ENCODE results near the gene POLR2L. TPM values are rescaled to one million over a fixed set of nuclear protein-coding genes. Genes with fewer than 3 reads are reported as not detected.

The POLR2L gene
- total RNA-seq, 1 experiment from 2014 or later: 113 TPM

GRCh38 chr11:826836-827145 lies 15.5 kb downstream of the POLR2L start:
- Histone ChIP-seq H3K36me3 (ENCODE audit: insufficient read depth, low read length) (no peaks in the 10 kb centered on the region), H3K4me3 (ENCODE audit: low read length) (peak overlapping the region; percentile 70), H3K9ac (ENCODE audit: low read length) (peak overlapping the region; percentile 64), H3K4me1 (ENCODE audit: low read length) (peaks cover 42% of the 10 kb centered on the region), H3K79me2 (ENCODE audit: low read length) (no peaks in the 10 kb centered on the region), H3K4me2 (ENCODE audit: low read depth, low read length, poor library complexity, severe bottlenecking) (peak overlapping the region; percentile 78), H3K27ac (ENCODE audit: low read length) (no peak overlapping the region), H3K9me2 (replicated peaks; ENCODE audit: insufficient read depth, low read length) (no peaks in the 10 kb centered on the region), H2AFZ (ENCODE audit: low read length) (peak overlapping the region; percentile 42; the same call in 1 of the 2 replicates), H4K20me1 (ENCODE audit: insufficient read depth, low read depth, low read length) (peaks cover 33% of the 10 kb centered on the region), H3K27me3 (ENCODE audit: low read length) (no peaks in the 10 kb centered on the region), H3K9me3 (ENCODE audit: low read length) (no peaks in the 10 kb centered on the region)
- no peak for DNase-seq

GRCh38 chr11:826227-826621 lies 16.1 kb downstream of the POLR2L start:
- Histone ChIP-seq H3K9ac (ENCODE audit: low read length) (no peak overlapping the region), H3K9me2 (replicated peaks; ENCODE audit: insufficient read depth, low read length) (no peaks in the 10 kb centered on the region), H4K20me1 (ENCODE audit: insufficient read depth, low read depth, low read length) (peaks cover 32% of the 10 kb centered on the region), H3K4me2 (ENCODE audit: low read depth, low read length, poor library complexity, severe bottlenecking) (peak overlapping the region; percentile 78), H2AFZ (ENCODE audit: low read length) (no peak overlapping the region), H3K4me3 (ENCODE audit: low read length) (no peak overlapping the region; the same call in 1 of the 2 replicates), H3K79me2 (ENCODE audit: low read length) (peaks cover 3% of the 10 kb centered on the region; the same call in 1 of the 2 replicates), H3K9me3 (ENCODE audit: low read length) (no peaks in the 10 kb centered on the region), H3K4me1 (ENCODE audit: low read length) (peaks cover 42% of the 10 kb centered on the region), H3K27ac (ENCODE audit: low read length) (no peak overlapping the region), H3K27me3 (ENCODE audit: low read length) (no peaks in the 10 kb centered on the region), H3K36me3 (ENCODE audit: insufficient read depth, low read length) (no peaks in the 10 kb centered on the region)
- DNase-seq: no peak

- H3K4me2 ChIP-seq (ENCODE audit: low read depth, low read length, poor library complexity, severe bottlenecking): no peak overlapping the region
- H3K27ac ChIP-seq (ENCODE audit: low read length): no peak overlapping the region
- peaks cover 46% of the 10 kb centered on the region for H3K4me1 ChIP-seq (ENCODE audit: low read length)
- peaks cover 39% of the 10 kb centered on the region for H4K20me1 ChIP-seq (ENCODE audit: insufficient read depth, low read depth, low read length)
- H3K9ac ChIP-seq (ENCODE audit: low read length): no peak overlapping the region
- no peak overlapping the region for H2AFZ ChIP-seq (ENCODE audit: low read length)
- H3K4me3 ChIP-seq (ENCODE audit: low read length): no peak overlapping the region
- H3K79me2 ChIP-seq (ENCODE audit: low read length): peaks cover 9% of the 10 kb centered on the region
- no peaks in the 10 kb centered on the region for H3K9me3 ChIP-seq (ENCODE audit: low read length)
- H3K36me3 ChIP-seq (ENCODE audit: insufficient read depth, low read length): no peaks in the 10 kb centered on the region
- H3K9me2 ChIP-seq (replicated peaks; ENCODE audit: insufficient read depth, low read length): no peaks in the 10 kb centered on the region
- H3K27me3 ChIP-seq (ENCODE audit: low read length): no peaks in the 10 kb centered on the region
- no peak for DNase-seq
Observed at GRCh38 chr11:825366-826226, 16.7 kb downstream of the POLR2L start.

GRCh38 chr11:824942-825341 lies 17.4 kb downstream of the POLR2L start:
- H3K27ac ChIP-seq (ENCODE audit: low read length): no peak overlapping the region
- no peak overlapping the region for H3K9ac ChIP-seq (ENCODE audit: low read length)
- H3K79me2 ChIP-seq (ENCODE audit: low read length): peaks cover 15% of the 10 kb centered on the region
- no peaks in the 10 kb centered on the region for H3K27me3 ChIP-seq (ENCODE audit: low read length)
- H3K9me3 ChIP-seq (ENCODE audit: low read length): no peaks in the 10 kb centered on the region
- H3K4me2 ChIP-seq (ENCODE audit: low read depth, low read length, poor library complexity, severe bottlenecking): no peak overlapping the region
- no peaks in the 10 kb centered on the region for H3K9me2 ChIP-seq (replicated peaks; ENCODE audit: insufficient read depth, low read length)
- H3K4me3 ChIP-seq (ENCODE audit: low read length): no peak overlapping the region
- DNase-seq: no peak
- peaks cover 46% of the 10 kb centered on the region for H3K4me1 ChIP-seq (ENCODE audit: low read length)
- H2AFZ ChIP-seq (ENCODE audit: low read length): no peak overlapping the region
- H4K20me1 ChIP-seq (ENCODE audit: insufficient read depth, low read depth, low read length): peaks cover 44% of the 10 kb centered on the region
- H3K36me3 ChIP-seq (ENCODE audit: insufficient read depth, low read length): no peaks in the 10 kb centered on the region

- Histone ChIP-seq H3K27me3 (ENCODE audit: low read length) (no peaks in the 10 kb centered on the region), H3K79me2 (ENCODE audit: low read length) (peaks cover 15% of the 10 kb centered on the region), H4K20me1 (ENCODE audit: insufficient read depth, low read depth, low read length) (peaks cover 42% of the 10 kb centered on the region), H3K4me3 (ENCODE audit: low read length) (no peak overlapping the region), H3K36me3 (ENCODE audit: insufficient read depth, low read length) (no peaks in the 10 kb centered on the region), H3K4me2 (ENCODE audit: low read depth, low read length, poor library complexity, severe bottlenecking) (no peak overlapping the region), H3K4me1 (ENCODE audit: low read length) (peaks cover 40% of the 10 kb centered on the region), H3K9me2 (replicated peaks; ENCODE audit: insufficient read depth, low read length) (no peaks in the 10 kb centered on the region), H2AFZ (ENCODE audit: low read length) (no peak overlapping the region), H3K27ac (ENCODE audit: low read length) (no peak overlapping the region), H3K9me3 (ENCODE audit: low read length) (no peaks in the 10 kb centered on the region), H3K9ac (ENCODE audit: low read length) (no peak overlapping the region)
- DNase-seq: no peak
Observed at GRCh38 chr11:824292-824880, 17.9 kb downstream of the POLR2L start.

- peaks cover 36% of the 10 kb centered on the region for H4K20me1 ChIP-seq (ENCODE audit: insufficient read depth, low read depth, low read length)
- peaks cover 37% of the 10 kb centered on the region for H3K4me1 ChIP-seq (ENCODE audit: low read length)
- H3K79me2 ChIP-seq (ENCODE audit: low read length): peaks cover 15% of the 10 kb centered on the region
Observed at GRCh38 chr11:823441-824291, 18.7 kb downstream of the POLR2L start.

GRCh38 chr11:821512-822371 lies 20.6 kb downstream of the POLR2L start:
- H3K9ac ChIP-seq (ENCODE audit: low read length): 0 out of 2 replicates have a peak overlapping the region, but pooled peaks have one; percentile 93

More at GRCh38 chr11:823441-824291, 18.7 kb downstream of the POLR2L start:
- Histone ChIP-seq H3K36me3 (ENCODE audit: insufficient read depth, low read length) (no peaks in the 10 kb centered on the region), H2AFZ (ENCODE audit: low read length) (no peak overlapping the region), H3K9me3 (ENCODE audit: low read length) (no peaks in the 10 kb centered on the region), H3K4me2 (ENCODE audit: low read depth, low read length, poor library complexity, severe bottlenecking) (no peak overlapping the region), H3K27ac (ENCODE audit: low read length) (no peak overlapping the region), H3K27me3 (ENCODE audit: low read length) (no peaks in the 10 kb centered on the region), H3K4me3 (ENCODE audit: low read length) (no peak overlapping the region), H3K9ac (ENCODE audit: low read length) (no peak overlapping the region), H3K9me2 (replicated peaks; ENCODE audit: insufficient read depth, low read length) (no peaks in the 10 kb centered on the region)
- DNase-seq: no peak

More at GRCh38 chr11:821512-822371, 20.6 kb downstream of the POLR2L start:
- Histone ChIP-seq H3K4me1 (ENCODE audit: low read length) (peaks cover 19% of the 10 kb centered on the region), H3K27ac (ENCODE audit: low read length) (no peak overlapping the region), H3K36me3 (ENCODE audit: insufficient read depth, low read length) (no peaks in the 10 kb centered on the region), H3K27me3 (ENCODE audit: low read length) (no peaks in the 10 kb centered on the region), H3K4me2 (ENCODE audit: low read depth, low read length, poor library complexity, severe bottlenecking) (no peak overlapping the region), H3K79me2 (ENCODE audit: low read length) (peaks cover 15% of the 10 kb centered on the region), H3K4me3 (ENCODE audit: low read length) (no peak overlapping the region), H3K9me2 (replicated peaks; ENCODE audit: insufficient read depth, low read length) (no peaks in the 10 kb centered on the region), H4K20me1 (ENCODE audit: insufficient read depth, low read depth, low read length) (peaks cover 32% of the 10 kb centered on the region), H3K9me3 (ENCODE audit: low read length) (no peaks in the 10 kb centered on the region), H2AFZ (ENCODE audit: low read length) (no peak overlapping the region)
- no peak for DNase-seq

Data from Karpas-422 (cell line).